ENCODE results near the gene MYT1. TPM values are rescaled to one million over a fixed set of nuclear protein-coding genes. Genes with fewer than 3 reads are reported as not detected.
A peak's percentile ranks its signal among the peaks of the same experiment; 100 is the strongest.

MYT1 gene
- total and polyA plus RNA-seq, 2 experiments from 2014 or later = 0.39 to 0.50 TPM

GRCh38 chr20:64216036-64216435 is 51.8 kb downstream of the MYT1 start:
- Histone ChIP-seq H3K9me3 (ENCODE audit: low read depth) (no peaks in the 10 kb centered on the region), H3K4me1 (ENCODE audit: low read depth) (no peaks in the 10 kb centered on the region), H3K27ac (no peak overlapping the region), H3K4me3 (no peak overlapping the region), H3K36me3 (no peaks in the 10 kb centered on the region), H3K27me3 (no peaks in the 10 kb centered on the region)
- DNase-seq (ENCODE audit: low read depth in 1 of 2, low spot score in 1 of 2) = peak in 1 of 2 donors; percentile 11
- no peak for TF ChIP-seq CTCF (IDR thresholded peaks at IDR 0.05; ENCODE audit: low read depth, low read length)

- Histone ChIP-seq H3K27me3 (no peaks in the 10 kb centered on the region), H3K36me3 (no peaks in the 10 kb centered on the region), H3K4me3 (no peak overlapping the region), H3K4me1 (ENCODE audit: low read depth) (peaks cover 6% of the 10 kb centered on the region), H3K9me3 (ENCODE audit: low read depth) (no peaks in the 10 kb centered on the region), H3K27ac (no peak overlapping the region)
- no peak for TF ChIP-seq CTCF (IDR thresholded peaks at IDR 0.05; ENCODE audit: low read depth, low read length)
- DNase-seq (ENCODE audit: low read depth in 1 of 2, low spot score in 1 of 2) = no peak
Observed at GRCh38 chr20:64216910-64217309, 52.7 kb downstream of the MYT1 start.

- no peak for DNase-seq (ENCODE audit: low read depth in 1 of 2, low spot score in 1 of 2)
- Histone ChIP-seq H3K27me3 (no peaks in the 10 kb centered on the region), H3K9me3 (ENCODE audit: low read depth) (no peaks in the 10 kb centered on the region), H3K4me1 (ENCODE audit: low read depth) (peaks cover 8% of the 10 kb centered on the region), H3K27ac (no peak overlapping the region), H3K36me3 (no peaks in the 10 kb centered on the region), H3K4me3 (no peak overlapping the region)
- TF ChIP-seq CTCF (IDR thresholded peaks at IDR 0.05; ENCODE audit: low read depth, low read length) = no peak
Observed at GRCh38 chr20:64217539-64218221, 53.4 kb downstream of the MYT1 start.

GRCh38 chr20:64219202-64219601 is 55.0 kb downstream of the MYT1 start:
- Histone ChIP-seq H3K27ac (no peak overlapping the region), H3K36me3 (no peaks in the 10 kb centered on the region), H3K4me1 (ENCODE audit: low read depth) (peaks cover 21% of the 10 kb centered on the region), H3K4me3 (no peak overlapping the region), H3K9me3 (ENCODE audit: low read depth) (no peaks in the 10 kb centered on the region), H3K27me3 (no peaks in the 10 kb centered on the region)
- DNase-seq (ENCODE audit: low read depth in 1 of 2, low spot score in 1 of 2) = no peak
- TF ChIP-seq CTCF (IDR thresholded peaks at IDR 0.05; ENCODE audit: low read depth, low read length) = no peak

- no peak for TF ChIP-seq CTCF (IDR thresholded peaks at IDR 0.05; ENCODE audit: low read depth, low read length)
- no peak for DNase-seq (ENCODE audit: low read depth in 1 of 2, low spot score in 1 of 2)
- peaks cover 25% of the 10 kb centered on the region for H3K4me1 ChIP-seq (ENCODE audit: low read depth)
Observed at GRCh38 chr20:64219730-64220129, 55.5 kb downstream of the MYT1 start.

More at GRCh38 chr20:64219730-64220129, 55.5 kb downstream of the MYT1 start:
- Histone ChIP-seq H3K9me3 (ENCODE audit: low read depth) (no peaks in the 10 kb centered on the region), H3K27ac (no peak overlapping the region), H3K27me3 (no peaks in the 10 kb centered on the region), H3K4me3 (no peak overlapping the region), H3K36me3 (no peaks in the 10 kb centered on the region)
